GM12878 (cell line): ENCODE results near the gene ATG4B. TPM values are rescaled to one million over a fixed set of nuclear protein-coding genes. Genes with fewer than 3 reads are reported as not detected.
A peak's percentile ranks its signal among the peaks of the same experiment; 100 is the strongest.

Source experiments
- ATAC-seq: fragments of 200-7000 bp; cut with Tn5 transposase; 3 replicates; pipeline ENCODE4 v1.9.1; 2020; ENCODE audit warnings: mild to moderate bottlenecking, moderate library complexity
- BruUV-seq: library from RNA; stranded (reverse); fragments of 400-500 nt; replicated peaks from 2 replicates; lab custom pipeline; 2021; lab: Mats Ljungman, UMichigan
- CTCF ChIA-PET: fragments of 300-600 bp; sonication (Branson Sonifier 250); formaldehyde crosslinking; extraction: SDS; loops from one replicate; lab custom pipeline; 2021; ENCODE audit warnings: inconsistent platforms; lab: Yijun Ruan, JAX
- POLR2A ChIA-PET: fragments of 350-600 bp; formaldehyde crosslinking; extraction: SDS; loops from one replicate; lab custom pipeline; 2021; ENCODE audit warnings: inconsistent platforms; lab: Charles Lee
- RAD21 ChIA-PET: fragments of 300-600 bp; sonication (Branson Sonifier 250); formaldehyde crosslinking; loops from one replicate; lab custom pipeline; 2023; ENCODE audit warnings: antibody characterized with exemption; ENCODE audit not compliant: unreplicated experiment; lab: Charles Lee
- SMC1A ChIA-PET: fragments of 300-600 bp; sonication (Branson Sonifier 250); formaldehyde crosslinking; loops from one replicate; lab custom pipeline; 2023; ENCODE audit not compliant: unreplicated experiment, uncharacterized antibody; lab: Charles Lee
- DNase-seq: peaks from one replicate; pipeline ENCODE4 v3.0.0-alpha.2; 2011; ENCODE audit warnings: low read depth, low spot score
- FAIRE-seq: peaks from 3 replicates; lab custom pipeline; 2011; peaks lifted over from hg19 to GRCh38; lab: Jason Lieb, UNC
- H2AFZ ChIP-seq: 2 replicates; pipeline ENCODE4 v1.6.0; 2011; ENCODE audit warnings: low read depth, low read length, control low read depth; ENCODE audit not compliant: control insufficient read depth
- H3K27ac ChIP-seq: 2 replicates; pipeline ENCODE4 v1.5.1; 2011; ENCODE audit warnings: control low read depth; ENCODE audit not compliant: control insufficient read depth, insufficient read depth
- H3K27me3 ChIP-seq, 2 experiments: replicated peaks in 1 of 2; 2 replicates each; pipeline versions ENCODE4 v1.6.0 to v1.6.1; 2011; ENCODE audit warnings: low read length in 1 of 2; ENCODE audit not compliant: control insufficient read depth in 2 of 2, insufficient read depth in 2 of 2
- H3K36me3 ChIP-seq, 2 experiments: 2 replicates each; pipeline ENCODE4 v1.5.1; 2011; ENCODE audit warnings: low read length in 1 of 2; ENCODE audit not compliant: control insufficient read depth in 2 of 2, insufficient read depth in 2 of 2
- H3K4me1 ChIP-seq: 2 replicates; pipeline ENCODE4 v1.6.1; 2011; ENCODE audit warnings: mild to moderate bottlenecking, low read length, moderate library complexity, mixed read lengths; ENCODE audit not compliant: control insufficient read depth, insufficient read depth
- H3K4me2 ChIP-seq: 2 replicates; pipeline ENCODE4 v1.6.0; 2011; ENCODE audit warnings: control low read depth; ENCODE audit not compliant: control insufficient read depth, insufficient read depth
- H3K4me3 ChIP-seq: fragments of 200-600 bp; sonication (generic); 2 replicates; pipeline ENCODE4 v1.5.1; 2016
- H3K79me2 ChIP-seq: 2 replicates; pipeline ENCODE4 v1.6.0; 2011; ENCODE audit warnings: low read length; ENCODE audit not compliant: control insufficient read depth, insufficient read depth
- H3K9ac ChIP-seq: 2 replicates; pipeline ENCODE4 v1.8.0; 2011; ENCODE audit warnings: low read length, control low read depth, mixed read lengths; ENCODE audit not compliant: control insufficient read depth, insufficient read depth
- H3K9me3 ChIP-seq: replicated peaks from 3 replicates; pipeline ENCODE4 v1.5.1; 2011; ENCODE audit warnings: mild to moderate bottlenecking, low read length; ENCODE audit not compliant: control insufficient read depth, insufficient read depth
- H4K20me1 ChIP-seq: 2 replicates; pipeline ENCODE4 v1.6.0; 2011; ENCODE audit not compliant: control insufficient read depth, insufficient read depth
- LARP7 ChIP-seq: fragments of 450-650 bp; IDR thresholded peaks from 2 replicates; pipeline ENCODE4 v1.6.1; 2017; ENCODE audit warnings: mild to moderate bottlenecking
- MTA3 ChIP-seq: IDR thresholded peaks from 2 replicates; pipeline ENCODE4 v1.6.1; 2012; ENCODE audit warnings: low read length, inconsistent platforms, borderline replicate concordance
- NFXL1 ChIP-seq: fragments of 450-650 bp; IDR thresholded peaks from 2 replicates; pipeline ENCODE4 v1.6.1; 2017; ENCODE audit warnings: antibody characterized with exemption, mild to moderate bottlenecking, borderline replicate concordance
- NR2F1 ChIP-seq: fragments of 450-650 bp; conservative IDR thresholded peaks from 2 replicates; pipeline ENCODE4 v1.6.1; 2017; ENCODE audit warnings: mild to moderate bottlenecking
- POLR2A ChIP-seq: IDR thresholded peaks from 2 replicates; pipeline ENCODE4 v1.6.1; 2011; ENCODE audit warnings: low read depth, mild to moderate bottlenecking, low read length
- SIX5 ChIP-seq: IDR thresholded peaks from 2 replicates; pipeline ENCODE4 v1.6.1; 2011; ENCODE audit warnings: mild to moderate bottlenecking, low read depth, low read length, moderate library complexity; ENCODE audit not compliant: severe bottlenecking
- TCF3 ChIP-seq: IDR thresholded peaks from 2 replicates; pipeline ENCODE4 v1.6.1; 2012; ENCODE audit warnings: low read depth, mild to moderate bottlenecking, low read length, borderline replicate concordance; ENCODE audit not compliant: insufficient read depth
- ZNF217 ChIP-seq: fragments of 450-650 bp; IDR thresholded peaks from 2 replicates; pipeline ENCODE4 v1.6.1; 2017; ENCODE audit warnings: antibody characterized with exemption, mild to moderate bottlenecking
- ZNF24 ChIP-seq: fragments of 450-650 bp; IDR thresholded peaks from 2 replicates; pipeline ENCODE4 v1.6.1; 2017; ENCODE audit warnings: antibody characterized with exemption, mild to moderate bottlenecking
- WGBS: methylation state at CpG from one replicate; pipeline ENCODE4 v1.1.6; 2016; ENCODE audit warnings: low lambda C conversion rate; ENCODE audit not compliant: insufficient replicate concordance, insufficient coverage; ENCODE audit errors: missing lambda C conversion rate; 5-methylcytosine and 5-hydroxymethylcytosine counted together
- in situ Hi-C: fragments of 300-500 bp; cut with MboI; formaldehyde crosslinking; loops from 9 replicates; pipeline ENCODE4 v1.14.3; 2018; ENCODE audit warnings: mixed read lengths
- intact Hi-C: fragments of 100-400 bp; cut with micrococcal nuclease; formaldehyde crosslinking; loops from one replicate; pipeline ENCODE4 v1.14.2; 2022; ENCODE audit not compliant: unreplicated experiment
- polyA plus RNA-seq, 11 experiments: library from polyadenylated mRNA; depleted of rRNA in 4 of 11; unstranded in 6 of 11; stranded (reverse) in 5 of 11; fragments of >200 nt; fragmentation: Nextera tagmentation in 4 of 11; fragmentation: Illumina TruSeq in 1 of 11; extraction: Ambion mirVana in 4 of 11; extraction: Trizol in 1 of 11; gene quantifications; 1 replicate in 1 of 11; 2 replicates in 10 of 11; pipeline versions ENCODE4 v1.2.1 to v1.2.3, GENCODE V29; 2011 to 2016; ENCODE audit warnings: inconsistent platforms in 2 of 11, missing spikeins in 2 of 11, low read depth in 1 of 11
- total RNA-seq, 4 experiments: library from RNA; depleted of rRNA in 3 of 4; stranded (reverse); fragments of >200 nt in 3 of 4; fragmentation: Illumina TruSeq in 1 of 4; extraction: Trizol in 1 of 4; gene quantifications; 2 replicates each; pipeline versions ENCODE4 v1.2.1 to v1.2.3, GENCODE V29; 2013 to 2021
- TF ChIP-seq, protein P1 (sequence below): fragments of 450-650 bp; IDR thresholded peaks from 2 replicates; pipeline ENCODE4 v1.6.1; 2017; ENCODE audit warnings: mild to moderate bottlenecking, moderate library complexity
- TF ChIP-seq, protein P2 (sequence below): IDR thresholded peaks from 2 replicates; pipeline ENCODE4 v1.6.1; 2011; ENCODE audit warnings: mild to moderate bottlenecking, low read depth, low read length, moderate library complexity; ENCODE audit not compliant: insufficient replicate concordance

The ATG4B gene
- total and polyA plus RNA-seq, 10 of the 15 experiments (the other 5 are each of a cell fraction or from before 2014, with no cell fraction given): 5.8 to 84.1 (median 64.9) TPM

DNA sequence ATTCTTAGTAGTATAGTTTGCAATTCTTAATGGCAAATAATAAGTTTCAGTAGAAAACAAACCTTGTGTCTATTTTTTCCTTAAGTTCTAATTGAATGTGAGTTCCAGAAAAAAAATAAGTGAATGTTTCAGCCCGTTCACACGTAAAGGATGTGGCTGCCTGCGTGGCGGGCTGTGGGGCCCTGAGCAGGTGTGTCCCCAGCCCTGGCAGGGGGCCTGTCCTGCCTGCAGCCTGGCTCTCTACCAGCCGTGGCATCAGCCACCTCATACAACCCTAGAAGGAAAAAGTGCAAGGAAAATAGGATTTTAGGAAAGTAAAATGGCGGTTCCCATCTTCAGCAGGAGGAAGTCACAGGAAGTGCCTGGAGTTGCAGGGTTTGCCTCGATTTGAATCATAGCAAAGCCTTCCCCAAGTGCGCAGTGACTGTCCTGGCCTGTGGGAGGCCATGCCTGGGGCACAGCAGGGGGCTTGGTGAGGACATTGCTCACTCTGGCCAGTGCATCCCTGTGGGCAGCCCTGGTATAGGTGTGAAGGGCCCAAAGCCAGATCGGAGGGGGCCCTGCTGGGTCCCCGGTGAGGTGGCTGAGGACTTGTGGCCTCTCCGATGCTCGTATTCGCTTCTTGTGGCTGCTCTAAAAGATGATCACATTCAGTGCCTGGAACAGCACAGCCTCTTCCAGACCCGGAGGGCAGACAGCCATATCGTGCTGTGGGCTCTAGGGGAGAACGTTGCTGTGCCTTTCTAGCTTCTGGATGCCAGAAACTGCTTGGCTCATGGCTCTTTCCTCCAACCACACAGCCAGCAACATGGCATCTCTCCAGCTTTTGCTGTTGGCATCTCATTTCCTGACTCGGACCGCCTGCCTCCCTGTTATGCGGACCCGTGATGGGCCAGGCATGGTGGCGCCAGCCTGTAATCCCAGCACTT lies 36.6 kb downstream of the ATG4B start:
- H3K36me3 ChIP-seq: peaks cover 0 to 10% of the 10 kb centered on the region in 2 experiments; a peak in 3 of 4 replicates
- ATAC-seq: peak; percentile 49
- FAIRE-seq: no peak

DNA sequence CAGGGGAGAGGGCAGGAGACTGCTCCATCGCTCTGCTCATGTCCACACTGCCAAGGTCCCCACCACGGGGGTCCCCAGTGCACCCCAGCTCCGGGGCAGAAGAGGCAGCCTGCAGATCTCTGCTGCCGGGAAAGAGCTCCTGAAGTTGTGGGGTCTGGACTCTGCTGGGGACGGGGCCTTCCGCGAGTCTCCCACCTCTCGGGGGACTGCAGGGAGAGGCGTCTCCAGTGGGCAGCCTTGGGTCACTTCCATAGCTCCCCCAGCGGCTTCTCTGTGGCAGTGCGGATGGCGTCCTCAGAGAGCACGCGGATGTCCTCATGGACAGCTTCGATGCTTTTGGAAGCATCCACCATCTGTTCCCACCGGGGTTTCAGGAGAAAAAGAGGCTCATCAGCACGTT lies 38.4 kb downstream of the ATG4B start:
- no peaks in the 10 kb centered on the region for H4K20me1 ChIP-seq
- no peak overlapping the region for H3K4me2 ChIP-seq
- no peak overlapping the region for H3K9ac ChIP-seq
- SMC1A ChIA-PET: no interaction called here
- no peaks in the 10 kb centered on the region for H3K4me1 ChIP-seq
- FAIRE-seq (no peak), ATAC-seq (no peak), DNase-seq (no peak)
- H3K27ac ChIP-seq: no peak overlapping the region
- H3K9me3 ChIP-seq: no peaks in the 10 kb centered on the region
- 93% methylated on average over 17 of the region's 17 CpGs for WGBS
- CTCF ChIA-PET: no interaction called here
- in situ Hi-C loops (no loop called here), intact Hi-C loops (no loop called here)
- H2AFZ ChIP-seq: no peak overlapping the region
- BruUV-seq: no TSS peak
- no peak overlapping the region for H3K4me3 ChIP-seq
- no peaks in the 10 kb centered on the region for H3K79me2 ChIP-seq
- H3K27me3 ChIP-seq: no peaks in the 10 kb centered on the region
- POLR2A ChIA-PET: no interaction called here
- peaks cover 2 to 12% of the 10 kb centered on the region in 2 experiments; a peak in 3 of 4 replicates for H3K36me3 ChIP-seq
- RAD21 ChIA-PET: no interaction called here
- TF ChIP-seq, protein P1, sequence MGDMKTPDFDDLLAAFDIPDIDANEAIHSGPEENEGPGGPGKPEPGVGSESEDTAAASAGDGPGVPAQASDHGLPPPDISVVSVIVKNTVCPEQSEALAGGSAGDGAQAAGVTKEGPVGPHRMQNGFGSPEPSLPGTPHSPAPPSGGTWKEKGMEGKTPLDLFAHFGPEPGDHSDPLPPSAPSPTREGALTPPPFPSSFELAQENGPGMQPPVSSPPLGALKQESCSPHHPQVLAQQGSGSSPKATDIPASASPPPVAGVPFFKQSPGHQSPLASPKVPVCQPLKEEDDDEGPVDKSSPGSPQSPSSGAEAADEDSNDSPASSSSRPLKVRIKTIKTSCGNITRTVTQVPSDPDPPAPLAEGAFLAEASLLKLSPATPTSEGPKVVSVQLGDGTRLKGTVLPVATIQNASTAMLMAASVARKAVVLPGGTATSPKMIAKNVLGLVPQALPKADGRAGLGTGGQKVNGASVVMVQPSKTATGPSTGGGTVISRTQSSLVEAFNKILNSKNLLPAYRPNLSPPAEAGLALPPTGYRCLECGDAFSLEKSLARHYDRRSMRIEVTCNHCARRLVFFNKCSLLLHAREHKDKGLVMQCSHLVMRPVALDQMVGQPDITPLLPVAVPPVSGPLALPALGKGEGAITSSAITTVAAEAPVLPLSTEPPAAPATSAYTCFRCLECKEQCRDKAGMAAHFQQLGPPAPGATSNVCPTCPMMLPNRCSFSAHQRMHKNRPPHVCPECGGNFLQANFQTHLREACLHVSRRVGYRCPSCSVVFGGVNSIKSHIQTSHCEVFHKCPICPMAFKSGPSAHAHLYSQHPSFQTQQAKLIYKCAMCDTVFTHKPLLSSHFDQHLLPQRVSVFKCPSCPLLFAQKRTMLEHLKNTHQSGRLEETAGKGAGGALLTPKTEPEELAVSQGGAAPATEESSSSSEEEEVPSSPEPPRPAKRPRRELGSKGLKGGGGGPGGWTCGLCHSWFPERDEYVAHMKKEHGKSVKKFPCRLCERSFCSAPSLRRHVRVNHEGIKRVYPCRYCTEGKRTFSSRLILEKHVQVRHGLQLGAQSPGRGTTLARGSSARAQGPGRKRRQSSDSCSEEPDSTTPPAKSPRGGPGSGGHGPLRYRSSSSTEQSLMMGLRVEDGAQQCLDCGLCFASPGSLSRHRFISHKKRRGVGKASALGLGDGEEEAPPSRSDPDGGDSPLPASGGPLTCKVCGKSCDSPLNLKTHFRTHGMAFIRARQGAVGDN: no peak
- TF ChIP-seq LARP7: no peak
- TF ChIP-seq, protein P2, sequence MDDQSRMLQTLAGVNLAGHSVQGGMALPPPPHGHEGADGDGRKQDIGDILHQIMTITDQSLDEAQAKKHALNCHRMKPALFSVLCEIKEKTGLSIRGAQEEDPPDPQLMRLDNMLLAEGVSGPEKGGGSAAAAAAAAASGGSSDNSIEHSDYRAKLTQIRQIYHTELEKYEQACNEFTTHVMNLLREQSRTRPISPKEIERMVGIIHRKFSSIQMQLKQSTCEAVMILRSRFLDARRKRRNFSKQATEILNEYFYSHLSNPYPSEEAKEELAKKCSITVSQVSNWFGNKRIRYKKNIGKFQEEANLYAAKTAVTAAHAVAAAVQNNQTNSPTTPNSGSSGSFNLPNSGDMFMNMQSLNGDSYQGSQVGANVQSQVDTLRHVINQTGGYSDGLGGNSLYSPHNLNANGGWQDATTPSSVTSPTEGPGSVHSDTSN: no peak
- no peak for TF ChIP-seq TCF3
- TF ChIP-seq NFXL1: no peak
- TF ChIP-seq ZNF217: no peak
- TF ChIP-seq ZNF24: no peak

More for the DNA sequence above, 36.6 kb downstream of the ATG4B start:
- 86% methylated on average over 21 of the region's 21 CpGs for WGBS
- Histone ChIP-seq H3K9me3 (no peaks in the 10 kb centered on the region), H3K79me2 (no peaks in the 10 kb centered on the region), H3K27me3 (no peaks in the 10 kb centered on the region), H3K4me3 (no peak overlapping the region), H3K9ac (no peak overlapping the region), H3K4me1 (no peaks in the 10 kb centered on the region), H3K4me2 (no peak overlapping the region), H2AFZ (no peak overlapping the region), H3K27ac (no peak overlapping the region), H4K20me1 (no peaks in the 10 kb centered on the region)
- ChIA-PET POLR2A (no interaction called here), SMC1A (no interaction called here), RAD21 (no interaction called here), CTCF (interaction anchor here (0.5 kb wide), 1 partner anchor 31 kb away, joined by 4 read pairs; no protein-coding TSS in a partner anchor)
- intact Hi-C loops: no loop called here
- DNase-seq: no peak
- TF ChIP-seq NR2F1 (no peak), MTA3 (0 out of 2 replicates have a peak, but pooled peaks have one; percentile 16), SIX5 (no peak), POLR2A (peak; percentile 4)
- no TSS peak for BruUV-seq
- in situ Hi-C loops: no loop called here
